ENCODE measurements around the gene CARMIL1.
A peak's percentile ranks its signal among the peaks of the same experiment; 100 is the strongest.

The CARMIL1 gene

DNA sequence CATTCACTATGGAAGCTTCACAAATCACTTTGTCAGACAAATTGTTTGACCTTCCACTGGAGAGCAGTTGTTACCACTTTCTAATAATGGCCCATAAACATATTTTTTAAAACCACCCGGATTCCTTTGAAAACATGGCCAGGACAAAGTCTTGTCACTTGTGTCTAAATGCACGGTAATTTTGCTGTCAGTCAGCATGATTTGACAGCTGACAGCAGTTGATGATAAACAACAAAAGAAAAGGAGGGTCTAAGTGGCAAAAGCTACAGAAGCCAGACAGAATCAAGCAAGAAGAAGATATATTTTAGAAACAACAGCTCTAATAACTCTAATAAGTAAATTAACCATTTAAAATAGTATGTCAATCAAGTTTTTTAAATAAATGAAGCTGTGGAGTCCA, 27.7 kb upstream of the CARMIL1 start:
- Histone ChIP-seq H3K36me3 (ENCODE audit: insufficient read depth, low read length) (no peaks in the 10 kb centered on the region), H3K9ac (ENCODE audit: low read length) (no peak overlapping the region), H3K27ac (ENCODE audit: low read depth, low read length) (no peak overlapping the region), H3K4me1 (ENCODE audit: insufficient read depth, low read length) (no peaks in the 10 kb centered on the region), H3K9me3 (ENCODE audit: low read length) (no peaks in the 10 kb centered on the region), H3K27me3 (ENCODE audit: control insufficient read depth in 1 of 2, insufficient read depth in 2 of 2, low read length in 2 of 2) (no peaks in the 10 kb centered on the region), H3K4me3 (ENCODE audit: low read depth in 1 of 2, low read length in 2 of 2) (no peak overlapping the region)

GRCh38 chr6:25253351-25253750, 25.8 kb upstream of the CARMIL1 start:
- Histone ChIP-seq H3K27ac (ENCODE audit: low read depth, low read length) (no peak overlapping the region), H3K27me3 (ENCODE audit: control insufficient read depth in 1 of 2, insufficient read depth in 2 of 2, low read length in 2 of 2) (no peaks in the 10 kb centered on the region), H3K9me3 (ENCODE audit: low read length) (no peaks in the 10 kb centered on the region), H3K4me3 (ENCODE audit: low read depth in 1 of 2, low read length in 2 of 2) (no peak overlapping the region), H3K36me3 (ENCODE audit: insufficient read depth, low read length) (no peaks in the 10 kb centered on the region), H3K9ac (ENCODE audit: low read length) (no peak overlapping the region), H3K4me1 (ENCODE audit: insufficient read depth, low read length) (no peaks in the 10 kb centered on the region)

GRCh38 chr6:25254671-25255070, 24.5 kb upstream of the CARMIL1 start:
- no peak overlapping the region for H3K4me3 ChIP-seq (ENCODE audit: low read depth in 1 of 2, low read length in 2 of 2)
- H3K27ac ChIP-seq (ENCODE audit: low read depth, low read length): no peak overlapping the region
- H3K9ac ChIP-seq (ENCODE audit: low read length): no peak overlapping the region
- no peaks in the 10 kb centered on the region for H3K4me1 ChIP-seq (ENCODE audit: insufficient read depth, low read length)
- no peaks in the 10 kb centered on the region for H3K27me3 ChIP-seq (ENCODE audit: control insufficient read depth in 1 of 2, insufficient read depth in 2 of 2, low read length in 2 of 2)
- no peaks in the 10 kb centered on the region for H3K9me3 ChIP-seq (ENCODE audit: low read length)
- H3K36me3 ChIP-seq (ENCODE audit: insufficient read depth, low read length): no peaks in the 10 kb centered on the region

DNA sequence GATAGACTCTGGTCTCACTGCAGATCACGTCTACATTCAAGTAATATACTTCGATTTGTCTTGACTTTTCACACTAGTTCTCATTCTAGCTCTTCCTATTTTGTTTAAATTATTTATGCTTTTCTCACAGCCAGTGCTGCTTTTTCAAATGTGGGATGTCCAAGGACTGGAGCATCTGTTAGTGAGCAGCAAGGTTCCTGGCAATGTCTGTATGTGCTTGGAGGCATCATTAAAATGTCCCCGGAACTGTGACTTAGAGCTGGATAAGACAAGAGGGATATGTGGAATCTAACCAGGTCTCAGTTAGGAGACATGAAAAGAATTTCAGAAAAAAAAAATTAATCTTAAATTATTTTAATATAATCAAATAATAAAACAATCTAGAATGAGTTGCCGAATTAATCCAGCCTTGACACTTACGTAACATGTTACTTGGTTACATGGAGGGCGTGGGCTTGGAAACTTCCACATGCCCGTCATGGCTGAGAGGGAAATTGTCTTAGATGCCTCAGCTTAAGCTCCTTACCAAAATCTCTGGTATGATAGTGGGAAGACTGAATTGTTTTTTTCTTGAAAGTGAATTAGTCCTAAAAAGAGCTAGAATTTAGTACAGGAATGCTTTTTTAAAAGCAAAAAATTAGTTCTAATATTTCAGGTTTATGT, 21.4 kb upstream of the CARMIL1 start:
- Histone ChIP-seq H3K9me3 (ENCODE audit: low read length) (no peaks in the 10 kb centered on the region), H3K9ac (ENCODE audit: low read length) (no peak overlapping the region), H3K27ac (ENCODE audit: low read depth, low read length) (no peak overlapping the region)

GRCh38 chr6:25259756-25260155, 19.4 kb upstream of the CARMIL1 start:
- no peak overlapping the region for H3K4me3 ChIP-seq (ENCODE audit: low read depth in 1 of 2, low read length in 2 of 2)
- no peak overlapping the region for H3K9ac ChIP-seq (ENCODE audit: low read length)
- no peaks in the 10 kb centered on the region for H3K27me3 ChIP-seq (ENCODE audit: control insufficient read depth in 1 of 2, insufficient read depth in 2 of 2, low read length in 2 of 2)
- H3K4me1 ChIP-seq (ENCODE audit: insufficient read depth, low read length): no peaks in the 10 kb centered on the region
- H3K27ac ChIP-seq (ENCODE audit: low read depth, low read length): no peak overlapping the region
- no peaks in the 10 kb centered on the region for H3K9me3 ChIP-seq (ENCODE audit: low read length)
- no peaks in the 10 kb centered on the region for H3K36me3 ChIP-seq (ENCODE audit: insufficient read depth, low read length)

More for the DNA sequence above, 21.4 kb upstream of the CARMIL1 start:
- H3K4me3 ChIP-seq (ENCODE audit: low read depth in 1 of 2, low read length in 2 of 2): no peak overlapping the region
- H3K27me3 ChIP-seq (ENCODE audit: control insufficient read depth in 1 of 2, insufficient read depth in 2 of 2, low read length in 2 of 2): no peaks in the 10 kb centered on the region
- no peaks in the 10 kb centered on the region for H3K4me1 ChIP-seq (ENCODE audit: insufficient read depth, low read length)
- no peaks in the 10 kb centered on the region for H3K36me3 ChIP-seq (ENCODE audit: insufficient read depth, low read length)

GRCh38 chr6:25263657-25264056, 15.5 kb upstream of the CARMIL1 start:
- Histone ChIP-seq H3K27ac (ENCODE audit: low read depth, low read length) (no peak overlapping the region), H3K27me3 (ENCODE audit: control insufficient read depth in 1 of 2, insufficient read depth in 2 of 2, low read length in 2 of 2) (no peaks in the 10 kb centered on the region), H3K4me3 (ENCODE audit: low read depth in 1 of 2, low read length in 2 of 2) (no peak overlapping the region), H3K4me1 (ENCODE audit: insufficient read depth, low read length) (no peaks in the 10 kb centered on the region), H3K9ac (ENCODE audit: low read length) (no peak overlapping the region), H3K36me3 (ENCODE audit: insufficient read depth, low read length) (no peaks in the 10 kb centered on the region), H3K9me3 (ENCODE audit: low read length) (no peaks in the 10 kb centered on the region)

DNA sequence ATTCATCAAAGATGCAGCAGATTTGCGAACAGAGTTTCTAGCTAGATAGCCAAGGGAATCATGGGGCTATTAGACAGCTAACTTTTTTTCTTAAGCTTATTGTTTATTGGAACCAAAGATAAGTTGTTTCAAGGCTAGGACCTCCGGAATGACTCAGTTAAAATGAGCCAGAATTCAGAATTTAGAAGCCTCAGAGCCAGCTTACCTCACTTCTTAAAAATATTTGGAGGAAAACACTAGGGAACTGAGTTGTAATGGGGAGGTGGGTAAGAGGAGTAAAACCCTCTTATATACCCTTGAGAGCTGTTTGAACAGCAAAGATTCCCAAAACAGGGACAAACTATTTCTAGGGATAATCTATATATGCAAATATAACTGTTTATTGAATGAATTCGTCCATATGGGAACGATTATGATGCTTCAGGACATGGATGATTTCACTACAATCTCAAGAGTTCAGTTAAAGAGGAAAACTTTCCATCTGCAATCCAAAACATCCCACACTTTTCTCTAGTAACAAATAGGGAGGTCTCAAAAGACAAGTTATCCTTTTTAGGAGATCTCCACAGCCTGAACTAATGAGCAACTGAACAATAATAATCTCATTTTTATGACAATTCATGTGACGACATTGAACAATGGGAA, 12.6 kb upstream of the CARMIL1 start:
- Histone ChIP-seq H3K4me1 (ENCODE audit: insufficient read depth, low read length) (no peaks in the 10 kb centered on the region), H3K9ac (ENCODE audit: low read length) (no peak overlapping the region), H3K9me3 (ENCODE audit: low read length) (no peaks in the 10 kb centered on the region), H3K4me3 (ENCODE audit: low read depth in 1 of 2, low read length in 2 of 2) (no peak overlapping the region), H3K27ac (ENCODE audit: low read depth, low read length) (no peak overlapping the region), H3K27me3 (ENCODE audit: control insufficient read depth in 1 of 2, insufficient read depth in 2 of 2, low read length in 2 of 2) (no peaks in the 10 kb centered on the region), H3K36me3 (ENCODE audit: insufficient read depth, low read length) (no peaks in the 10 kb centered on the region)

DNA sequence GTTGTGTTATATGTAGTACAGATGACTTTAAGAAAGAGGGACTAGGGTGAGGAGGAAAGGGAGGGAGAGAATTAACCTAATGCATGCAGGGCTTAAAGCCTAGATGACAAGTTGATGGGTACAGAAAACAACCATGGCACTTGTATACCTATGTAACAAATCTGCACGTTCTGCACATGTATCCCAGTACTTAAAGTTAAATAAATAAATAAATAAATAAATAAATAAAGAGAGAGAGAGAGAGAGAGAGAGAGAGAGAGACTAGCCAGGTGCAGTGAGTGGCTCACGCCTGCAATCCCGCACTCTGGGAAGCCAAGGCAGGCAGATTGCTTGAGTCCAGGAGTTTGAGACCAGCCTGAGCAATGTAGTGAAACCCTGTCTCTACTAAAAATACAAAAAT, 11.5 kb upstream of the CARMIL1 start:
- Histone ChIP-seq H3K36me3 (ENCODE audit: insufficient read depth, low read length) (no peaks in the 10 kb centered on the region), H3K27me3 (ENCODE audit: control insufficient read depth in 1 of 2, insufficient read depth in 2 of 2, low read length in 2 of 2) (no peaks in the 10 kb centered on the region), H3K9me3 (ENCODE audit: low read length) (no peaks in the 10 kb centered on the region), H3K27ac (ENCODE audit: low read depth, low read length) (no peak overlapping the region), H3K4me3 (ENCODE audit: low read depth in 1 of 2, low read length in 2 of 2) (no peak overlapping the region), H3K9ac (ENCODE audit: low read length) (no peak overlapping the region), H3K4me1 (ENCODE audit: insufficient read depth, low read length) (no peaks in the 10 kb centered on the region)

DNA sequence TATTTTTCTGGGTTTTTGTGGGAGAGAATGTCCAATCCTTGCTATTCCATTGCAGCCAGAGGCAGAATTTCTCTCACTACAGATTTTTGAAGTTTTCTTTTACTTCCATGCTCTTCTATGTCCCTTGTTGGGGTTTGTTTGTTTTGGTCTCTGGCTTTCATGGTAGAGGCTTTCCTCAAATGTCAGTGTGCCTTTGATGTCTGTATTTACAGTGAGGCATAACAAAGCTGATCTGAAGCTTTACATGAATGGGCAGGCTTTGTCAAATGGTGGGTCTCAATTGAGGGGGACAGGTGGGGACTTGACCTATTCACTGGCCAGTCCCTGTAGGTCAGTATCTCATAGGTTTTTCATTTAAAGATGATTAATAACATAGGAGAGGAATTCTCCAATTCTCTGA, 8.6 kb upstream of the CARMIL1 start:
- H3K4me1 ChIP-seq (ENCODE audit: insufficient read depth, low read length): no peaks in the 10 kb centered on the region
- H3K9ac ChIP-seq (ENCODE audit: low read length): no peak overlapping the region
- no peaks in the 10 kb centered on the region for H3K36me3 ChIP-seq (ENCODE audit: insufficient read depth, low read length)

GRCh38 chr6:25275436-25275835, 3.7 kb upstream of the CARMIL1 start:
- Histone ChIP-seq H3K4me1 (ENCODE audit: insufficient read depth, low read length) (peaks cover 15% of the 10 kb centered on the region), H3K9me3 (ENCODE audit: low read length) (no peaks in the 10 kb centered on the region), H3K4me3 (ENCODE audit: low read depth in 1 of 2, low read length in 2 of 2) (no peak overlapping the region), H3K9ac (ENCODE audit: low read length) (no peak overlapping the region), H3K27me3 (ENCODE audit: control insufficient read depth in 1 of 2, insufficient read depth in 2 of 2, low read length in 2 of 2) (no peaks in the 10 kb centered on the region), H3K27ac (ENCODE audit: low read depth, low read length) (no peak overlapping the region), H3K36me3 (ENCODE audit: insufficient read depth, low read length) (no peaks in the 10 kb centered on the region)

More for the DNA sequence above, 8.6 kb upstream of the CARMIL1 start:
- H3K27ac ChIP-seq (ENCODE audit: low read depth, low read length): no peak overlapping the region
- no peak overlapping the region for H3K4me3 ChIP-seq (ENCODE audit: low read depth in 1 of 2, low read length in 2 of 2)
- no peaks in the 10 kb centered on the region for H3K9me3 ChIP-seq (ENCODE audit: low read length)
- H3K27me3 ChIP-seq (ENCODE audit: control insufficient read depth in 1 of 2, insufficient read depth in 2 of 2, low read length in 2 of 2): no peaks in the 10 kb centered on the region

GRCh38 chr6:25277386-25277785, 1.8 kb upstream of the CARMIL1 start:
- Histone ChIP-seq H3K9ac (ENCODE audit: low read length) (no peak overlapping the region), H3K4me3 (ENCODE audit: low read depth in 1 of 2, low read length in 2 of 2) (no peak overlapping the region), H3K27ac (ENCODE audit: low read depth, low read length) (no peak overlapping the region), H3K27me3 (ENCODE audit: control insufficient read depth in 1 of 2, insufficient read depth in 2 of 2, low read length in 2 of 2) (no peaks in the 10 kb centered on the region), H3K9me3 (ENCODE audit: low read length) (no peaks in the 10 kb centered on the region), H3K36me3 (ENCODE audit: insufficient read depth, low read length) (no peaks in the 10 kb centered on the region), H3K4me1 (ENCODE audit: insufficient read depth, low read length) (peaks cover 15% of the 10 kb centered on the region)

GRCh38 chr6:25277857-25278256, 1.3 kb upstream of the CARMIL1 start:
- H3K27ac ChIP-seq (ENCODE audit: low read depth, low read length): no peak overlapping the region
- H3K9me3 ChIP-seq (ENCODE audit: low read length): no peaks in the 10 kb centered on the region
- no peaks in the 10 kb centered on the region for H3K27me3 ChIP-seq (ENCODE audit: control insufficient read depth in 1 of 2, insufficient read depth in 2 of 2, low read length in 2 of 2)
- peak overlapping the region in 1 of 2 donors; percentile 54 for H3K4me3 ChIP-seq (ENCODE audit: low read depth in 1 of 2, low read length in 2 of 2)
- no peaks in the 10 kb centered on the region for H3K36me3 ChIP-seq (ENCODE audit: insufficient read depth, low read length)
- H3K9ac ChIP-seq (ENCODE audit: low read length): no peak overlapping the region
- H3K4me1 ChIP-seq (ENCODE audit: insufficient read depth, low read length): peaks cover 15% of the 10 kb centered on the region
